NB4 (cell line): ENCODE results near the gene RASA3.

ENCODE experiments used
- MYC ChIP-seq: IDR thresholded peaks from 2 replicates; pipeline ENCODE4 v1.6.1; 2011; ENCODE audit warnings: low read depth, low read length
- POLR2A ChIP-seq: IDR thresholded peaks from 2 replicates; pipeline ENCODE4 v1.6.1; 2011; ENCODE audit warnings: mild to moderate bottlenecking; ENCODE audit not compliant: insufficient read length; ENCODE audit errors: extremely low read depth
- TF ChIP-seq, protein P1 (sequence below): IDR thresholded peaks from one replicate; pipeline ENCODE4 v1.5.1; 2012; ENCODE audit warnings: low read depth, low read length

DNA sequence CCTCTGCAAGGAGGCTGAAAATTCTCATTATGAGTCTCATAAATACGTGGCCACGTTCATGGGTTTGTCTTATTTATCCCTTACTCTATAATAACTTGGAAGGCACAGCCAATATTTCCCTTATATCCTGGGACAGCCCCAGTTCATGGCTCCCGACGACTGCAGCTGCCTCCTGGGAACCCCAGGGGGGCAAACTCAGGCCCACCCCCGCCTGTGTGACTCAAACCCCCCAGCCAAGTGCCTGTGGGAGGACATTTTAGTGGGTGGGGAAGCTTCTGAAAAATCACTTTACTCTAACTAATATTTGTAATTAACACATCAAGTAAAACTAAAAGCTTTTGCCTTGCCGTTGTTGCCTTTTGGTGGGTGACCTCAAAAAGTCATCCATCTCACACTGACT is 14.3 kb downstream of the RASA3 start:
- no peak for TF ChIP-seq POLR2A
- TF ChIP-seq, protein P1, sequence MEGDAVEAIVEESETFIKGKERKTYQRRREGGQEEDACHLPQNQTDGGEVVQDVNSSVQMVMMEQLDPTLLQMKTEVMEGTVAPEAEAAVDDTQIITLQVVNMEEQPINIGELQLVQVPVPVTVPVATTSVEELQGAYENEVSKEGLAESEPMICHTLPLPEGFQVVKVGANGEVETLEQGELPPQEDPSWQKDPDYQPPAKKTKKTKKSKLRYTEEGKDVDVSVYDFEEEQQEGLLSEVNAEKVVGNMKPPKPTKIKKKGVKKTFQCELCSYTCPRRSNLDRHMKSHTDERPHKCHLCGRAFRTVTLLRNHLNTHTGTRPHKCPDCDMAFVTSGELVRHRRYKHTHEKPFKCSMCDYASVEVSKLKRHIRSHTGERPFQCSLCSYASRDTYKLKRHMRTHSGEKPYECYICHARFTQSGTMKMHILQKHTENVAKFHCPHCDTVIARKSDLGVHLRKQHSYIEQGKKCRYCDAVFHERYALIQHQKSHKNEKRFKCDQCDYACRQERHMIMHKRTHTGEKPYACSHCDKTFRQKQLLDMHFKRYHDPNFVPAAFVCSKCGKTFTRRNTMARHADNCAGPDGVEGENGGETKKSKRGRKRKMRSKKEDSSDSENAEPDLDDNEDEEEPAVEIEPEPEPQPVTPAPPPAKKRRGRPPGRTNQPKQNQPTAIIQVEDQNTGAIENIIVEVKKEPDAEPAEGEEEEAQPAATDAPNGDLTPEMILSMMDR, result no peak
- TF ChIP-seq MYC, result no peak
